ENCODE results near the gene FILIP1. TPM values are rescaled to one million over a fixed set of nuclear protein-coding genes. Genes with fewer than 3 reads are reported as not detected.

FILIP1 gene
- total RNA-seq, 1 donor from 2014 or later, result 0.69 TPM

- Mint-ChIP-seq H3K4me3 (ENCODE audit: unreplicated experiment) (no peak overlapping the region), H3K4me1 (ENCODE audit: low read depth, unreplicated experiment) (no peaks in the 10 kb centered on the region), H3K27ac (ENCODE audit: unreplicated experiment) (no peak overlapping the region), H3K27me3 (ENCODE audit: unreplicated experiment) (no peaks in the 10 kb centered on the region), H3K9me3 (ENCODE audit: unreplicated experiment) (no peaks in the 10 kb centered on the region), H3K36me3 (ENCODE audit: unreplicated experiment) (no peaks in the 10 kb centered on the region)
- no peak for DNase-seq
- no peak for TF ChIP-seq CTCF (IDR thresholded peaks at IDR 0.05; ENCODE audit: partially characterized antibody, unreplicated experiment)
Observed at GRCh38 chr6:75419980-75420379, 73.6 kb downstream of the FILIP1 start.

- no peak for TF ChIP-seq CTCF (IDR thresholded peaks at IDR 0.05; ENCODE audit: partially characterized antibody, unreplicated experiment)
- Mint-ChIP-seq H3K4me3 (ENCODE audit: unreplicated experiment) (no peak overlapping the region), H3K36me3 (ENCODE audit: unreplicated experiment) (no peaks in the 10 kb centered on the region), H3K4me1 (ENCODE audit: low read depth, unreplicated experiment) (no peaks in the 10 kb centered on the region), H3K27ac (ENCODE audit: unreplicated experiment) (no peak overlapping the region), H3K9me3 (ENCODE audit: unreplicated experiment) (no peaks in the 10 kb centered on the region), H3K27me3 (ENCODE audit: unreplicated experiment) (no peaks in the 10 kb centered on the region)
- no peak for DNase-seq
Observed at GRCh38 chr6:75419416-75419815, 74.2 kb downstream of the FILIP1 start.

- TF ChIP-seq CTCF (IDR thresholded peaks at IDR 0.05; ENCODE audit: partially characterized antibody, unreplicated experiment), result no peak
- no peaks in the 10 kb centered on the region for H3K4me1 Mint-ChIP-seq (ENCODE audit: low read depth, unreplicated experiment)
- no peaks in the 10 kb centered on the region for H3K9me3 Mint-ChIP-seq (ENCODE audit: unreplicated experiment)
- no peaks in the 10 kb centered on the region for H3K27me3 Mint-ChIP-seq (ENCODE audit: unreplicated experiment)
- H3K27ac Mint-ChIP-seq (ENCODE audit: unreplicated experiment), result no peak overlapping the region
- DNase-seq, result no peak
- no peaks in the 10 kb centered on the region for H3K36me3 Mint-ChIP-seq (ENCODE audit: unreplicated experiment)
- H3K4me3 Mint-ChIP-seq (ENCODE audit: unreplicated experiment), result no peak overlapping the region
Observed at GRCh38 chr6:75418233-75418632, 75.4 kb downstream of the FILIP1 start.

- H3K27ac Mint-ChIP-seq (ENCODE audit: unreplicated experiment), result no peak overlapping the region
- no peaks in the 10 kb centered on the region for H3K9me3 Mint-ChIP-seq (ENCODE audit: unreplicated experiment)
- H3K36me3 Mint-ChIP-seq (ENCODE audit: unreplicated experiment), result no peaks in the 10 kb centered on the region
- H3K27me3 Mint-ChIP-seq (ENCODE audit: unreplicated experiment), result no peaks in the 10 kb centered on the region
- no peak for TF ChIP-seq CTCF (IDR thresholded peaks at IDR 0.05; ENCODE audit: partially characterized antibody, unreplicated experiment)
- H3K4me3 Mint-ChIP-seq (ENCODE audit: unreplicated experiment), result no peak overlapping the region
- DNase-seq, result no peak
- no peaks in the 10 kb centered on the region for H3K4me1 Mint-ChIP-seq (ENCODE audit: low read depth, unreplicated experiment)
Observed at GRCh38 chr6:75416443-75416842, 77.2 kb downstream of the FILIP1 start.

- Mint-ChIP-seq H3K4me3 (ENCODE audit: unreplicated experiment) (no peak overlapping the region), H3K27me3 (ENCODE audit: unreplicated experiment) (no peaks in the 10 kb centered on the region)
- TF ChIP-seq CTCF (IDR thresholded peaks at IDR 0.05; ENCODE audit: partially characterized antibody, unreplicated experiment), result no peak
Observed at GRCh38 chr6:75415804-75416203, 77.8 kb downstream of the FILIP1 start.

More at GRCh38 chr6:75415804-75416203, 77.8 kb downstream of the FILIP1 start:
- no peaks in the 10 kb centered on the region for H3K36me3 Mint-ChIP-seq (ENCODE audit: unreplicated experiment)
- H3K9me3 Mint-ChIP-seq (ENCODE audit: unreplicated experiment), result no peaks in the 10 kb centered on the region
- DNase-seq, result no peak
- no peak overlapping the region for H3K27ac Mint-ChIP-seq (ENCODE audit: unreplicated experiment)
- no peaks in the 10 kb centered on the region for H3K4me1 Mint-ChIP-seq (ENCODE audit: low read depth, unreplicated experiment)

All from glutamatergic neuron (in vitro differentiated cells).